ENCODE data around the gene NELFB.

The NELFB gene

GRCh38 chr9:137243626-137244485 is 11.3 kb upstream of the NELFB start:
- H3K4me3 ChIP-seq (ENCODE audit: low read depth, low read length): no peak overlapping the region
- no peak for TF ChIP-seq CTCF (IDR thresholded peaks at IDR 0.05; ENCODE audit: borderline replicate concordance, insufficient read depth, low read depth, low read length)

GRCh38 chr9:137244486-137245449 is 10.4 kb upstream of the NELFB start:
- H3K4me3 ChIP-seq (ENCODE audit: low read depth, low read length): no peak overlapping the region
- no peak for TF ChIP-seq CTCF (IDR thresholded peaks at IDR 0.05; ENCODE audit: borderline replicate concordance, insufficient read depth, low read depth, low read length)

GRCh38 chr9:137245450-137246421 is 9.4 kb upstream of the NELFB start:
- TF ChIP-seq CTCF (IDR thresholded peaks at IDR 0.05; ENCODE audit: borderline replicate concordance, insufficient read depth, low read depth, low read length): no peak
- H3K4me3 ChIP-seq (ENCODE audit: low read depth, low read length): no peak overlapping the region

- no peak overlapping the region for H3K4me3 ChIP-seq (ENCODE audit: low read depth, low read length)
- TF ChIP-seq CTCF (IDR thresholded peaks at IDR 0.05; ENCODE audit: borderline replicate concordance, insufficient read depth, low read depth, low read length): no peak
Observed at GRCh38 chr9:137247135-137247915, 7.8 kb upstream of the NELFB start.

GRCh38 chr9:137247916-137248175 is 7.3 kb upstream of the NELFB start:
- TF ChIP-seq CTCF (IDR thresholded peaks at IDR 0.05; ENCODE audit: borderline replicate concordance, insufficient read depth, low read depth, low read length): no peak
- H3K4me3 ChIP-seq (ENCODE audit: low read depth, low read length): no peak overlapping the region

Measured in GM12875 (cell line).